HT-29 (cell line): ENCODE measurements around the gene HELZ2. TPM values are rescaled to one million over a fixed set of nuclear protein-coding genes. Genes with fewer than 3 reads are reported as not detected.

ENCODE experiments used
- DNase-seq: peaks from one replicate; pipeline ENCODE4 v3.0.0-alpha.2; 2015; ENCODE audit warnings: low spot score
- total RNA-seq: library from RNA; depleted of rRNA; stranded (reverse); fragments of >200 nt; shearing (Covaris generic); gene quantifications from 2 replicates; pipeline ENCODE4 v1.2.3, GENCODE V29; 2014

The HELZ2 gene
- total RNA-seq, 1 experiment from 2014 or later = 163 TPM

- peak; percentile 51 for DNase-seq
Observed at GRCh38 chr20:63553933-63554290, 20.1 kb downstream of the HELZ2 start, which contains the start of gene FNDC11. TSS of gene FNDC11 (plus strand) at chr20:63554159. CDS start at chr20:63555664, 1,505 bp downstream.

GRCh38 chr20:63553251-63553932, 20.6 kb downstream of the HELZ2 start:
- DNase-seq = peak; percentile 87

GRCh38 chr20:63552481-63553249, 21.4 kb downstream of the HELZ2 start:
- no peak for DNase-seq

DNA sequence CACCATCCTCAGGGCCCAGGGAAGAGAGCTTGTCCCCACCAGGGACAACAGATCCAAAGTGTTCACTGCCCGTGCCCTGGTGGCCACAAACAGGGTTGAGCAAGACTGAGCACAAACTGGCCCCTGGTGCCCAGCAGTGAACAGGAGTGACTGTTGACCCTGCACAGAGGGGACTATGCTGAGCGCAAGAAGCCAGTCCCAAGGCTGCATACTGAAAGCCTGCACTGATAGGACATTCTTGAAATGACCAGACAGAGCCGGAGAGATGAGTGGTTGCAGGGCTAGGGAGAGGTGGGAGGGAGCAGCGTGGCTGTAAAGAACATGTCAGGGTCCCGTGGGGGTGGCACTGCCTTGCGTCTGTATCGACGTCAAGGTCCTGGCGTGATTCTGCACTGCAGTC, 23.0 kb downstream of the HELZ2 start:
- DNase-seq = no peak

DNA sequence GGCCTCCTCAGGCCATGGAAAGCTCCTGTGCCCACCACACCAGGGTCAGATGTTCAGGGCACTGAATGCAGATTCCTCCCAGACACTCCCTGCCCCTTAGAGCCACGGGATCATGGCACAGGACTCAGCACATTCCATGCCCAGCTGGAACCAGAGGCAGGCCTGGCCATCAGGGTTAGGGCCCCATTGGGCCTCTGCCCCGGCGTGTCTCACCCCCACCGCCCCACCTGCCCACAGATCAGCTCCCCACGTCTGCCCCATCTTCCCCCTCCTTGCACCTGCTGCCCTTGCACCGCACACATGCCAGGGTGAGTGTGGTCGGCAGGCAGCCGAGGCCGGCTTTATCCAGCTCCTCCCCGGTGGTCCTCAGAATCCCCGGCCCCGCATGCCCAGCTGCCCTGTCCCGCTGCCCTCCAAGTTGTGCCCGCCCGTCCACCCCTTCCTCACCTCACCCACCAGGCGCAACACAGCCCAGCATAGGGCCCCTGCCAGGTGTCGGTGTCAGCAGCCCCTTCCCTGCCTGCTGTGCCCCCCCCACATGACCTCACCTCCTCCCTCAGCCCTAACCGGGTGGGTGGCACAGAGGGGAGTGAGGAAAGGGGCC, 24.3 kb downstream of the HELZ2 start:
- DNase-seq = no peak

GRCh38 chr20:63549019-63549418, 25.0 kb downstream of the HELZ2 start:
- no peak for DNase-seq

- no peak for DNase-seq
Observed at GRCh38 chr20:63548542-63548941, 25.5 kb downstream of the HELZ2 start.

- DNase-seq = peak; percentile 25
Observed at GRCh38 chr20:63547725-63548480, 26.1 kb downstream of the HELZ2 start, which contains the start of gene SRMS. TSS of gene SRMS (minus strand) at chr20:63547749. CDS start at chr20:63547463, 286 bp downstream.

DNA sequence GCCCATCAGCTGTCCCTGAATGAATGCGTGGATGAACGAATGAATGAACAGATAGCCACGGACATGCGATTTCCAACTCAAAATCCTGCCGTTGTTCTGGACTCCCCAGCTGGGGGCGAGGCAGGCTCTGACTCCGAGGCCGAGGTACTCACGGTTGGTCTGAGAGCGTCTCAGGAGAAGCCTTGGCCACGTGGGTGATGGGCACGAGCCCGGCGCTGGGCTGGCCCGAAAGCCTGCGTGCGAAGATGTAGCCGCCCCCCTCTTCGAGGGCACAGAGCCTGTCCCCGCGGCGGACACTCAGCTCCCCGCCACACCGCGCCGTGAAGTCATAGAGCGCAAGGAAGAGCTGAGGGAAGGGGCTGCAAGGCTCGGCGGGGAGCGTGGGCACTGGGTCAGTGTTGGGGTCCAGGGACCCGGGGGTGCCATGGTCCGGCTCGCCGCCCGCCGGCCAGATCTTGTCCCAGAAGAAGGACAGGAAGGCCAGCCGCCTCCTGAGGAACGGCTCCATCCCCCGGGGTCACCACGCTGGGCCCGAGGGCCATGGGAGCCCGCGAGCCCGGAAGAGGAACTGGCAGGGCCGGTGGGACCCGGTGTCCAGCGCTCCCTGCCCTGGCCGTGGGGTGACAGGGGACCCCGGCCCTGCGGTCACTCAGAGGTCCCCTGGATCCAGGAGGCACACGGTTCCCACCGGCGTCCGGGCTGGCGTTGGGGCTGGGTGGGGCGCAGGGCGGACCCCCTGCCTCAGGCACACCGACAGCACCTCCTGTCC, 26.9 kb downstream of the HELZ2 start:
- DNase-seq = no peak

DNA sequence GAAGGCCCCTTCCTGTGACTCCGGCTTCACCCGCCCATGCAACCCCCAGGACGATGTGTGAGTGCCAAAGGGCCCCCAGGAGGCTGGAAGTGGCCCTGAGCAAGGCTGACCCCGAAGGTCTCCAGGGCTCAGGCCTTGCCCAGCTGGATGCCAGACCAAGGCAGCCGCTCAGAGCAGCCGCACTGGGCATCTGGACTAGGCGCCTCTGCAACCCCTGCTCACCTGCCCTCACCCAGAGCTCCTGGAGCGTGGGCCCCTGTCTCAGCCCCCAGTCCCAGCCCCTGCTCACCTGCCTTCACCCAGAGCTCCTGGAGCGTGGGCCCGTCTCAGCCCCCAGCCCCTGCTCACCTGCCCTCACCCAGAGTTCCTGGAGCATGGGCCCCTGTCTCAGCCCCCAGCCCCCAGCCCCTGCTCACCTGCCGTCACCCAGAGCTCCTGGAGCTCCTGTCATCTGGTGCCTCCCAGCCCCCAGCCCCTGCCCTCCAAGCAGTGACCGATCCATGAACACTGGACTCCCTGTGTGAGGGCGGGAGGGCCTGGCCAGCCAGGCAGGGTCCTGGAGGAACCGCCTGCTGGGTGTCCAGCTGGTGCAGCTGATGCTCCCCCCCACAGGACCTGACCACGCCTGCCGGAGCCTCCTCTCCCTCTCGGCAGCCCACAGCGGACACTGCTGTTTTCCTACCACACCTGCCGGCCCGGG, 27.6 kb downstream of the HELZ2 start:
- DNase-seq = no peak

DNA sequence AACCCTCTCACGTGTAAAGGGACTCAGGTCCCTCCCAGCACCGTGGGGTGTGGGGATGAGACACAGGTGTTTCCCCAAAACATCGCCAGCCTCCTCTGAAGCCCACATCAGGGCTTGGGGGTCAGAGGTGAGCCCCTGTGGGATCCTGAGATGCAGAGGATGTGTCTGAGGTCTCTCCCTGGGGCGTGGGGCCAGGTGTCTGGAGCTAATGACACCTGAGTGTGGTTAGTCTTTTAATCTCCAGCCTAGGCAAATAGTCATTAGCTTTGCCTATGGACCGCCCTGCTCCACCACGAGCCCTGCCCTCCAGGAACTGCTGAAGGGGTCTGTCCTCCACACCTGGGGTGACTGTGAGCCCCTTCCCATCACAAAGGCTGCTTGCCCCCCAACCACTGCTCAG, 28.2 kb downstream of the HELZ2 start:
- peak; percentile 50 for DNase-seq

GRCh38 chr20:63544958-63545516, 29.0 kb downstream of the HELZ2 start:
- DNase-seq = peak; percentile 91

DNA sequence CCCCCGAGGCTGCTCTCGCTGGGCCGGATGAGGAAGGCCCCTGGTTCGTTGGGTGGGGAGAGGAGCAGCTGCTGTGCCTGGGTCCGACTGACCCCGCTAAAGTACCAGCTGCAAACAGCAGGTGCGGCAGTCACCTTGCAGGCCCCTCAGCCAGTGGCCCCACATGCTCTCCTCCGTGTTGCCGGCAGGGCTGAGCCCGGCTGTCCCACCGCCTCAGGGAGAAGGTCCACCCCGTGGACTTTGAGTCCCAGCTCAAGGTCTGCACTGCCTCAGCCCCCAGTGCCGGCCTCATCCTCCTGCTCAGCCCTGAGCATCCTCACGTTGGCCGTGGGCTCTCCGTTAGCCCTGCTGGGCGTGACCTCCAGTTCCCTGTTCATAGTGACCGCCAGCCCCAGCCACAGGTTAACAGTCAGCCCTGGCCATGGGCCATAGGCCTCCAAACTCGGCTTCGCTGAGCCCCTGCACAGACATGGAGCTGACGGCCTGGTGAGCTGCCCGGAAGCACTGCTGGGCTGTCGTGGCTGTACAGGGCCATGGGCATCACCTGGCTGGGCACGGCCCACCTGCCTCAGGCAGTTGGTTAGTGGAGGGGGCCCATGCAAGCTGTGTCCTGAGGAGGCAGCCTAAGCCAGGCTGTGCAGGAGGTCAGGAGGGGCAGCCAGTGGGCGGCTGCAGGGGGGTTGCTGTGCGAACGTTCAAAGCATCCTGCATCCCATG, 29.6 kb downstream of the HELZ2 start:
- DNase-seq = peak; percentile 30

DNA sequence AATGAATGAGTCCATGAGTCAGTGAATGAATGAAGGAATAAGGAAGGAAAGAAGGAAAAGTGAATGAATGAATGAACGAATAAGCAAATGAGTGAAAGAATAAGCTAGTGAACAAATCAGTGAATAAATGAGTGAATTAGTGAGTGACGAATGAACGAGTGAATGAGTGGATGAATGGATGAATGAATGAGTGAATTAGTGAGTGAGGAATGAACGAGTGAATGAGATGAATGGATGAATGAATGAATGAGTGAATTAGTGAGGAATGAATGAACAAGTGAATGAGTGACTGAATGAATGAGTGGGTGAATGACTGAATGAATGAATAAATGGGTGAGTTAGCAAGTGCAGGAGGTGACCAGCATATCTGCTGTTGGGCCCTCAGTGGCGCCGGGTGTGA, 30.3 kb downstream of the HELZ2 start:
- no peak for DNase-seq

DNA sequence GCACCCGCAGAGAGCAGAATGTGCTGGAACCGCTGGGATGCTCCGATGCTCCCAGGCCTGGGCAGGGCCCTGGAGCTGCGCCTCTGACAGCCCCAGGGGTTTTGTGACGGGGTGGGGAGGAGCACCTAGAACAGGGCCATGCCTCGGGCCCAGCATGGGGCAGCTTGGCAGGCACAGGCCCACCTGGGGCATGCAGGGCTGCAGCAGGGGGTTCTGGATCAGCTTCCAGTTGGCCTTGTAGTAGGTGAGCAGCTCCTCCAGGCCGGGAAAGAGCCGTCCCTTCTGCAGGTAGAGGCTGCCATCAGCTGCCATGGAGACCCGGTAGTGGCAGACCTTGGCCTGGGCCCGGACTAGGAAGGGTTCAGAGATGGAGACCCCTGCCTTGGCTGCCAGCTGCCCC, 30.9 kb downstream of the HELZ2 start:
- DNase-seq = no peak

- no peak for DNase-seq
Observed at GRCh38 chr20:63542696-63543095, 31.3 kb downstream of the HELZ2 start.

DNA sequence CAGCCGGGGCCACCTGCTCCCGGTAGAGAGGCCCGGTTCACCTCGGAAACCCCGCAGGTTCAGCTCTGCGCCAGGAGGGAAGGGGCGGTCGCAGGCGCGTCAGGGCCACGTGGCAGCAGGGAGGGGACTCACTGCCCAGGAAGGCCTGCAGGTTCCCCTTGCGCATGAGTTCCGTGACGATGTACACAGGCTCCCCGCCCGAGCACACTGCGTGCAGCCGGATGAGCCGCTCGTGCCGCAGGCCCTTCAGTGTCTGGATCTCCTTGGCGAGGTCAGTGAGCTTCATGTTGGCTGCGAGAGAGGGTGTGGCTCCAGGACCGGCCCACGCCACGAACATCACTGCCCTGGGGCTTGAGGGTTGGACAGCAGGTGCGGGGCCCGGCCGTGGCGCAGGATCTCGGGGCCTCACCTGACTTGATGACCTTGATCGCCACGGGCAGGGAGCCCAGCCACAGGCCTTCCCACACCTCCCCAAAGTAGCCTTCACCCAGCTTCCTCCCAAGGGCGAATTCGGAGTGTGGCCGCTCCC, 31.9 kb downstream of the HELZ2 start:
- no peak for DNase-seq

GRCh38 chr20:63541371-63541770, 32.7 kb downstream of the HELZ2 start:
- no peak for DNase-seq
